PC-3 (cell line): ENCODE data around the gene SLIT1. TPM values are rescaled to one million over a fixed set of nuclear protein-coding genes. Genes with fewer than 3 reads are reported as not detected.

Experiments used
- ATAC-seq: fragments of 200-7000 bp; cut with Tn5 transposase; 2 replicates; pipeline ENCODE4 v1.9.1; 2020; ENCODE audit warnings: mild to moderate bottlenecking, moderate library complexity
- BruUV-seq: library from RNA; stranded (reverse); fragments of 400-500 nt; replicated peaks from 2 replicates; lab custom pipeline; 2021; lab: Mats Ljungman, UMichigan
- CTCF ChIA-PET: fragments of 300-600 bp; sonication (Branson Sonifier 250); formaldehyde crosslinking; loops from one replicate; lab custom pipeline; 2022; ENCODE audit warnings: antibody characterized with exemption; lab: Charles Lee
- POLR2A ChIA-PET: fragments of 300-600 bp; sonication (Branson Sonifier 250); formaldehyde crosslinking; loops from one replicate; lab custom pipeline; 2022; ENCODE audit warnings: antibody characterized with exemption; ENCODE audit not compliant: unreplicated experiment; lab: Charles Lee
- DNase-seq: peaks from one replicate; pipeline ENCODE4 v3.0.0-alpha.2; 2015
- H2AFZ ChIP-seq: fragments of 300-600 bp; sonication (generic); 2 replicates; pipeline ENCODE4 v1.6.0; 2016; ENCODE audit warnings: antibody characterized with exemption, low read length
- H3F3A ChIP-seq: fragments of 300-600 bp; sonication (generic); one replicate; pipeline ENCODE4 v1.6.0; 2017; ENCODE audit warnings: antibody characterized with exemption, low read length, control low read depth, mild to moderate bottlenecking; ENCODE audit not compliant: unreplicated experiment
- H3K27ac ChIP-seq: fragments of 300-600 bp; sonication (generic); 2 replicates; pipeline ENCODE4 v1.5.1; 2016; ENCODE audit warnings: mild to moderate bottlenecking, low read length
- H3K27me3 ChIP-seq: fragments of 300-600 bp; sonication (generic); 2 replicates; pipeline ENCODE4 v1.6.1; 2016; ENCODE audit warnings: low read length, mixed read lengths
- H3K36me3 ChIP-seq: fragments of 300-600 bp; sonication (generic); 2 replicates; pipeline ENCODE4 v1.6.1; 2016; ENCODE audit warnings: low read depth, mixed run types, low read length, mixed read lengths
- H3K4me1 ChIP-seq: fragments of 300-600 bp; sonication (generic); 2 replicates; pipeline ENCODE4 v1.5.1; 2016; ENCODE audit warnings: low read length; ENCODE audit not compliant: insufficient read depth
- H3K4me2 ChIP-seq: fragments of 300-600 bp; sonication (generic); 2 replicates; pipeline ENCODE4 v1.6.0; 2016; ENCODE audit warnings: low read length
- H3K4me3 ChIP-seq: fragments of 300-600 bp; sonication (generic); 2 replicates; pipeline ENCODE4 v1.5.1; 2016; ENCODE audit warnings: mild to moderate bottlenecking, low read length, mixed read lengths
- H3K79me2 ChIP-seq: fragments of 300-600 bp; sonication (generic); 2 replicates; pipeline ENCODE4 v1.6.1; 2017; ENCODE audit warnings: low read length, mixed read lengths
- H3K9ac ChIP-seq: fragments of 300-600 bp; sonication (generic); 2 replicates; pipeline ENCODE4 v1.6.0; 2016; ENCODE audit warnings: mild to moderate bottlenecking, low read length
- H3K9me2 ChIP-seq: fragments of 300-600 bp; sonication (generic); replicated peaks from 2 replicates; pipeline ENCODE4 v1.6.1; 2016; ENCODE audit warnings: mixed run types, low read length, mixed read lengths
- H3K9me3 ChIP-seq: fragments of 300-600 bp; sonication (generic); 2 replicates; pipeline ENCODE4 v1.6.1; 2016; ENCODE audit warnings: low read length, mixed read lengths
- H4K20me1 ChIP-seq: fragments of 300-600 bp; sonication (generic); 2 replicates; pipeline ENCODE4 v1.6.1; 2016; ENCODE audit warnings: low read length, mixed read lengths
- EZH2 ChIP-seq: fragments of 300-600 bp; sonication (generic); IDR thresholded peaks from one replicate; pipeline ENCODE4 v1.6.1; 2017; ENCODE audit warnings: antibody characterized with exemption, mild to moderate bottlenecking, low read length; ENCODE audit not compliant: unreplicated experiment
- EZH2phosphoT487 ChIP-seq: fragments of 300-600 bp; sonication (generic); IDR thresholded peaks from 2 replicates; pipeline ENCODE4 v1.6.1; 2018; ENCODE audit warnings: mild to moderate bottlenecking, antibody characterized with exemption, low read length, borderline replicate concordance
- intact Hi-C: fragments of 100-400 bp; cut with micrococcal nuclease; formaldehyde crosslinking; loops from 2 replicates; pipeline ENCODE4 v1.9.0; 2023
- total RNA-seq: library from RNA; depleted of rRNA; stranded (reverse); fragments of >200 nt; gene quantifications from 2 replicates; pipeline ENCODE4 v1.2.3, GENCODE V29; 2014
- TF ChIP-seq, protein P1 (sequence below): fragments of 300-600 bp; sonication (generic); conservative IDR thresholded peaks from 2 replicates; pipeline ENCODE4 v1.5.1; 2017; ENCODE audit warnings: antibody characterized with exemption, low read depth, mild to moderate bottlenecking, low read length

SLIT1 gene
- total RNA-seq, 1 experiment from 2014 or later, result not detected

DNA sequence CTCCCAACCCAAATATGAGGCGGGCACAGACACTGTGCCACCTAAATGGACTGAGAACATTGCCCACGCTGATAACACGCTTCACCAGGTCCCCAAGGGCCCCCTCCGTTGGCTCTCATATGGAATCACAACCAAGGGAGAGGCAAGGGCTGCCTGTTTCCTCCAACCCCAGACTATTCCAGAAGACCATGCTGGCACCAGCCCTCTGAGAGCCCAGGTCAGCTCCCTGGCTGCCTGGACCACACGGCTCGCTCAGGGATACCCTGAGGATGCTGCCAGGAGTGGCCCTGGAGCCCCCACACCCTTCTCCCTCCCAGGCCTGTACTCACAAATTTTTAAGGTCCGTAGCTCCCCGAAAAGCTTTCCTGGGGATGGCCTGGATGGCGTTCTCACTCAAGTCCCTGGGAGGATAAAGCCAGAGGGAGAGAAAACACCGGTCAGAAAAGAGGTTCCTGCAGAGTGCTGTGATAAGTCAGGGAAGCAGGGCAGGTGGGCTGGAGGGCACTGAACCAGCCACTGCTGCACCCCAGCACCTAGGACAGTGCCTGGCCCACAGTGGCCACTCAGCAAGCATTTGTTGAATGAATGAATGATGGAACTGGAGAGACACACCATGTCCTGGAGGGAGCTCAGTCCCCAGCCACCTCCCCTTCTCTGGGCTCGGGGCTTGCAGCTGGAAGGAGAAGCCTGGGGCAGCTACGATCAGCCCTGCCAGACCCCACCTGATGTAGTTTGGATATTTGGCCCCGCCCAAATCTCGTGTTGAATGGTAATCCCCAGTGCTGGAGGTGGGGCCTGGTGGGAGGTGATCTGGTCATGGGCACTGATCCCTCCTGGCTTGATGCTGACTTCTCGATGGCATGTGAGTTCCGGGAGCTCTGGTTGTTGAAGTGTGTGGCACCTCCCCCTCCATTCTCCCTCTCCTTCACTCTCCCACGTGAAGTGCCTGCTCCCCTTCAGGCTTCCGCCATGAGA lies 119.8 kb downstream of the SLIT1 start:
- intact Hi-C loops, result no loop called here
- Histone ChIP-seq H3F3A (no peaks in the 10 kb centered on the region), H2AFZ (no peak overlapping the region), H4K20me1 (no peaks in the 10 kb centered on the region), H3K4me3 (no peak overlapping the region), H3K27ac (no peak overlapping the region), H3K79me2 (no peaks in the 10 kb centered on the region), H3K9me2 (no peaks in the 10 kb centered on the region), H3K9me3 (0 out of 2 replicates have a peak, but pooled peaks cover 3% of the 10 kb centered on the region), H3K9ac (no peak overlapping the region), H3K4me1 (peaks cover 10% of the 10 kb centered on the region; the same call in 1 of the 2 replicates), H3K27me3 (no peaks in the 10 kb centered on the region), H3K36me3 (no peaks in the 10 kb centered on the region), H3K4me2 (no peak overlapping the region)
- ATAC-seq (no peak), DNase-seq (no peak)
- no peak for TF ChIP-seq EZH2
- TF ChIP-seq EZH2phosphoT487, result no peak
- TF ChIP-seq, protein P1, sequence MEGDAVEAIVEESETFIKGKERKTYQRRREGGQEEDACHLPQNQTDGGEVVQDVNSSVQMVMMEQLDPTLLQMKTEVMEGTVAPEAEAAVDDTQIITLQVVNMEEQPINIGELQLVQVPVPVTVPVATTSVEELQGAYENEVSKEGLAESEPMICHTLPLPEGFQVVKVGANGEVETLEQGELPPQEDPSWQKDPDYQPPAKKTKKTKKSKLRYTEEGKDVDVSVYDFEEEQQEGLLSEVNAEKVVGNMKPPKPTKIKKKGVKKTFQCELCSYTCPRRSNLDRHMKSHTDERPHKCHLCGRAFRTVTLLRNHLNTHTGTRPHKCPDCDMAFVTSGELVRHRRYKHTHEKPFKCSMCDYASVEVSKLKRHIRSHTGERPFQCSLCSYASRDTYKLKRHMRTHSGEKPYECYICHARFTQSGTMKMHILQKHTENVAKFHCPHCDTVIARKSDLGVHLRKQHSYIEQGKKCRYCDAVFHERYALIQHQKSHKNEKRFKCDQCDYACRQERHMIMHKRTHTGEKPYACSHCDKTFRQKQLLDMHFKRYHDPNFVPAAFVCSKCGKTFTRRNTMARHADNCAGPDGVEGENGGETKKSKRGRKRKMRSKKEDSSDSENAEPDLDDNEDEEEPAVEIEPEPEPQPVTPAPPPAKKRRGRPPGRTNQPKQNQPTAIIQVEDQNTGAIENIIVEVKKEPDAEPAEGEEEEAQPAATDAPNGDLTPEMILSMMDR, result no peak
- POLR2A ChIA-PET, result no interaction called here
- BruUV-seq, result no TSS peak
- CTCF ChIA-PET, result interaction anchor here (1.1 kb wide), 1 partner anchor 28 kb away, joined by 4 read pairs; no protein-coding TSS in a partner anchor

DNA sequence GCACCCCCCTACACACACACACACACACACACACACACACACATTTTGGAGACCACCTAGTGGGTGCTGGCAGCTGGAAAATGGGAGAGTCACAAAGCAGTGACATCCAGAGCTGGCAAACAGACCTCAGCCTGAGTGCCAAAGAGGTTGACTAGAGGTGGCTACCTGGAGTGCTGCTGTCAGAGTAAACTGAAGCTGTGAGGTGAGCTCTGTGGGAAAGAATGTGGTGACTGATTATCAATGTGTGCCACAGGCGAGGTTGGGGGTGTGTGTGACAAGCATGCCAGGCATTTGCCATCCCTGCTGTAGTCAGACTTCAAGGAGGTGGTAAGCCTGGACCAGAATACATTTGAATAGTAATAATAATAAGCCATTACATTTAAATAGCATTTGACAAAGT lies 120.6 kb downstream of the SLIT1 start:
- Histone ChIP-seq H3F3A (no peaks in the 10 kb centered on the region), H3K4me3 (no peak overlapping the region), H3K27ac (no peak overlapping the region), H4K20me1 (no peaks in the 10 kb centered on the region), H3K79me2 (no peaks in the 10 kb centered on the region), H3K9ac (no peak overlapping the region), H3K27me3 (no peaks in the 10 kb centered on the region), H3K4me2 (no peak overlapping the region), H2AFZ (no peak overlapping the region), H3K9me3 (0 out of 2 replicates have a peak, but pooled peaks cover 3% of the 10 kb centered on the region), H3K9me2 (no peaks in the 10 kb centered on the region), H3K36me3 (no peaks in the 10 kb centered on the region), H3K4me1 (peaks cover 10% of the 10 kb centered on the region; the same call in 1 of the 2 replicates)
- BruUV-seq, result no TSS peak
- ChIA-PET CTCF (interaction anchor here (1.1 kb wide), 1 partner anchor 27 kb away, joined by 4 read pairs; no protein-coding TSS in a partner anchor), POLR2A (no interaction called here)
- peak; percentile 68 for DNase-seq
- intact Hi-C loops, result no loop called here
- peak; percentile 43; the same call in 1 of the 2 replicates for ATAC-seq
- TF ChIP-seq, protein P1, result no peak
- TF ChIP-seq EZH2 (no peak), EZH2phosphoT487 (no peak)
